Measurements from ENCODE around the gene CFAP20DC.
A peak's percentile ranks its signal among the peaks of the same experiment; 100 is the strongest.
"Not testable (repeated sequence)": the region's sequence is repeated elsewhere in the genome, so short reads cannot be mapped to it uniquely, and the experiment has no call there.

Gene CFAP20DC

DNA sequence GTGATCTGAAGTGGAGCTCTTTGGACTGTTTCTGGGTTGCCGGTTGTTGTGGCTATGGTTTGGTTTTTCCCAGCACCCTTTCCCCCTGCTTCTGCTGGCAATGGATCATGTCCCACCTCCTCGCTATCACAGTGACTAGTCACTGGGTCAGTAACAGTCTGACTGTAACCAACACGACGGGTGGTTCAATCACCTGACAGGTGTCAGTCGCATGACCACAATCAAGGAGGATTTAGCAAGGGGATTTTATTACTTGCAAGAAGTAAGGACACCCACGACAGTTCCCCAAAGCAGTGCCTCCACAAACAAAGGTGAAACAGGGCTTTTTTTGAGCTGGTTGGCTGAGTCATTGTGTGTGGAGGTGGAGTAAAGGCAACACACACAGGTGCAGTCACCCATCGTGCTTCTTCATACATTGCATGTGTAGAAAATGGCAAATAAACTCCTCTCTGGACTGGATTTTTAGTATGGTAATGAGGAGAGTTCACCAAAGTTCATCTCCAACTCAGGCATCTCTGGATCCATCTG is 324.4 kb downstream of the CFAP20DC start:
- ATAC-seq, result peak in 1 of 2 donors; percentile 5

DNA sequence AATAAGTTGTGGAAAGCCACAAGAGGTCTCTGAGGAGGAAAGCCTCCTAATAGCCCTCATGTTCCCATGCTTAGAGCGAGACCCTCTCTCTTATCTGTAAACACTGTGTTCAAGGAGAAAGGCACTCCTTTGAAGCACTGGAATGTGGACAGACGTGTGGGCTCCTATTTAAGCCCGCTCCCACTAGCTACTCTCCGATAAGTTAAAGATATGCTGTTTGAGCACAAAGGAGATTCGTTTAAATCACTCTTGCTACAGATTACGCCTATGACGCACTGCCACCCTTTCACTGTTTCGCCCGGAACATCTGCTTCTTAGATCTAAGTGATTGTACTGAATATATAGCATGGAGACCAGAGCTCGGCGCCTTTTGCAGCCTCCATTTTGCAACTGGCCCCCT is 325.5 kb downstream of the CFAP20DC start:
- no peak for ATAC-seq

DNA sequence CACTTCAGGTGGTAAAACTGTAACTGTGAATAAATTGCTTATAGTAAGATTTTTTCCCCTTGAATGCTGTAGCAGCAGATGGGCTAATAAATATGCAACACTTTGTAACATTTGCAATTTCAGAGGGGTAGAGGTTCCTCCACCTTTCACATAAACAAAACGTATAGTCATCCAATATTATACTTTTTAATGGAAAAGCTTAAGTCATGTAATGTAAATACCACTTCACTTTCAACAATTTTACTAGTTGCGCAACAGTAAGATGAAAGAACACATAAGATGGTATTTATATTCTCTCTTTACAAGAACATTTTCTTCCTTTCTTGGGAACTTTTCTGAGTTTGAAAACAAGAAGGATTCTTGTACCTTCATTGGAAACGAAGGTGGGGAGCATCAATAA is 326.7 kb downstream of the CFAP20DC start:
- no peak for ATAC-seq

DNA sequence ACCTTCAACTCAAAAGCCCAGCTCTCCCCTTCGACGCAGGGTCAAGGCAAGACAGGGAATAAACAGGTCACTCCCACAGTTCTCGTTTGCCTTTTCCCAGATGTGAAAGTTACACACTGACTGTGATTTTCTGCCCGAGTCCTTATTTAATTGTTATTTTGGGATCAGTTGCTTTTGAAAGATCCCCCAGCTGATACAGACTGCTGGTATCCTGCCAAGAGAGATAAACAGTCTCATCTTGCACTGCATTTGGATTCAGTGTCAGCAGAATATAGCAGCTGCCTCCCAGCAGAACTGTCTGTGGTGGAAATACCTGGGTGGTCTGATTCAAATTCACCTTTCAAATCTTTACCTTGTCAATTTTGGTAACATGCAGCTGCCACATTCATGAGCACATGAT is 327.3 kb downstream of the CFAP20DC start:
- ATAC-seq, result no peak

DNA sequence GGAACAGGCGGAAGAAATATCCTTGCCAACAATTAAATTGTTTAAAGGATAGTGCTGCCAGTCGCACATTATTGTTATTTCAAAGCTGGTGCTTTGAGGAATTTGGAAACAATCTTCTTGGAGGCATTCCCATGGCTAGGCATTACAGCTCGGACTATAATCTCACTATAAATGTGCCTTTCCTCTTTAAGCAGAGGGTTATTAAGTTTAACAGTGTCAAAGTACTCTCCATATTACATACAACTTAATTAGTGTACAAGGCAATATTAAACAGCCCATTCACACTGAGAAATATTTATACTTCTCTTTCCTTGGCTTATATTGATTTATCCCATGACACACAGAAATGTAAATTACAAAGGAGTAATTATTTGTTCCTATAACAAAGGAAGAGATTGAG is 329.3 kb downstream of the CFAP20DC start:
- ATAC-seq, result no peak

DNA sequence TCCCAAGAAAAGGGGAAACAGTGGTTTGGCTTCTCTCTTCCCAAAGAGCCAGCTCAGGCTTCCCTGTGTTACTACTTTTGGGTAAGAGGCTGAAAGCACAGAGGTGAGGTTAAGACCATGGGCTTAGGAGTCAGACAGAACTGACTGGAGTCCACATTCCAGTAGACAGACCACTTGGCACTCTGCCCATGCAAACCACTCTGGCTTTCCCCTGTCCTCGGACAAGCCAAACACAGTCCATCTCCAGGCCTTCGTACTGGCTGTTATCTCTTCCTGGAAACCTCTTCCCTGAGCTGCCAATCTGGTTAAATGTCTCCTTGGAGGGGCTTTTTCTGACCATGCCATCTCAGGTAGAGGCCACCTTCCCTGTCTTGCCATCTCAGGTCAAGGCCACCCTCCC is 330.1 kb downstream of the CFAP20DC start:
- ATAC-seq, result no peak

DNA sequence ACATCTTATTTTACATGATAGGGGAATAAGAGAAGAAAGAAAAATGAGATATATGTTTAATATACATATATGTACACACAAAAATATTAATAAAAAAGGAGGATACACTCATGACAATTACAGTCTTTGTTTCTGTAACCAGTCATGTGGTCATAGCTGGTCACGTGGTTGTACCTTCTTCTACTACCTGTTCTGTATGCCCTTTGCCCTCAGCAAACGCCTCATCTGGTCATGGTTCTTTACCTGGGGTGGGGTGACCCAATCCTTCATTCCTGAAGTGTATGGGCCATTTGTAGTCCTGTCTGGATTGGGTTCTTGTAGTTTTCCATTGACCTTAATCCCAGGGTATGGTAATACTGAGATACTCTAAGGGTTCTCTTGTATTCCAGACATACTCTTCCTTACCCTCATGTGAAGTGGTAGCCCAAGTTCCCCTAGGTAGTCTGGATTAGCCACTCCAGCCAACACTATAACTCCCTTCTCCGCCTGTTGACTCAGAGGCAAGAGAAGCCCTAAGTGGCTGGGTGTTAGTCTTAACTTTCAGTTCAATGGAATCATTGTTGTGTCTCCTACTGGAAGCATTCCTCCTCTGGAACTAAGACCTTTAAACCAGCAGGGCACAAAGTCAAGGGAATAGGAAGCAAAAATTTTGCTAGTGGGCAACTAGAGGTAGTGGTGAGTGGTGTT is 336.0 kb downstream of the CFAP20DC start:
- ATAC-seq, result no peak

DNA sequence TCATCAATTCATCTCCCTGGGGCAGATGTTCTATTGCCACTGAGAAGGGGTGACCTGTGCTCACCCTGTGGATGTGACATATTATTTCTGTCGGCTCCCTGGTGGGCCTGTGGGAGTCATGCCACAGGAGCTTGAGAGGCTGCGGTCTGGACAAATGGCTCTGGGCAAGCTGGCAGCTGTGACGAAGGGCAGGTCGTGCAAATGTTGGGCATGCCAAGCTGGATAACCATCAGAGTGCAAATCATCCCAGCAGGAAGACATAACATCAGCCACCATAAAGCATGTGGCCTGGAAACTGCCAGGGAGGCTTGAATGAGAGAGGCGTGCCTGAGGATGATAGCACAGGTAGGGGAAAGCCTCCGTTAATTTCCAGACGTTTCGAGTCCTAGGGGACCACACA is 338.0 kb downstream of the CFAP20DC start:
- no peak for ATAC-seq

DNA sequence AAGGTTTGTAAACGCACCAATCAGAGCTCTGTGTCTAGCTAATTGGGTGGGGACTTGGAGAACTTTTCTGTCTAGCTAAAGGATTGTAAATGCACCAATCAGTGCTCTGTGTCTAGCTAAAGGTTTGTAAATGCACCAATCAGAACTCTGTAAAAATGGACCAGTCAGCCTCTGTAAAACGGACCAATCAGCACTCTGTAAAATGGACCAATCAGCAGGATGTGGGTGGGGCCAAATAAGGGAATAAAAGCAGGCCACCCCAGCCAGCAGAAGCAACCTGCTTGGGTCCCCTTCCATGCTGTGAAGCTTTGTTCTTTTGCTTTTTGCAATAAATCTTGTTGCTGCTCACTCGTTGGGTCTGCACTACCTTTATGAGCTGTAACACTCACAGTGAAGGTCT is 340.8 kb downstream of the CFAP20DC start:
- ATAC-seq, result not testable (repeated sequence)

DNA sequence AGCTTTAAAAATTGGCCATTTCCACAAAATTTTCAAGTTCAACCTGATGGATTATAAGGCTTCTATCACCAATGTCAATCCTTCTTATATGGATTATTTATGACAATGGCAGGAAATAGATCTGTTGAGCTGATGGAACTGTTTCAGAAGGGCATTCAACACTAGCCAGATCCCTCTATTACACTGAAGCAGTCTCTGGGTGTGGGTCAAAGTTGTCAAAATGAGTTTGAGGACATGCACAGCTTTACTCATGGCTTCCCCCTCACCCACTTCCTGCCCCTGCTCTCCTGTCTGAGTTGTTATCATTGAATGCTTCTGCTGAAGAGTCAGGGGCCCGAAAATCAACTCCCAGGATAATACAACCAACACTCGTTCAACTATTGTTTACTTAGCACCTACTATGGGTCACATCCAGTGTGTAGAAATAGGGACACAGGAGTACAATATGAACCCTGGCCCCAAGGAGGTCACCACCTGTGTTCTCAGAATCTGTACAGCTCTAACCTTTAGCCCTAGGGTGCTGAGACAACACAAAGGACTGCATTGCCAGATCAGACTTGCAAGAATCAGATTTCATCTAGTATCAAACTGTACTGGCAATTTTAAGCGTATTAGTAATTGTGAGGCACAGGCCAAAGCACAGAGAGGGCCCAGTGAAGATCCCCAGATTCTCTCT is 341.6 kb downstream of the CFAP20DC start:
- no peak for ATAC-seq

DNA sequence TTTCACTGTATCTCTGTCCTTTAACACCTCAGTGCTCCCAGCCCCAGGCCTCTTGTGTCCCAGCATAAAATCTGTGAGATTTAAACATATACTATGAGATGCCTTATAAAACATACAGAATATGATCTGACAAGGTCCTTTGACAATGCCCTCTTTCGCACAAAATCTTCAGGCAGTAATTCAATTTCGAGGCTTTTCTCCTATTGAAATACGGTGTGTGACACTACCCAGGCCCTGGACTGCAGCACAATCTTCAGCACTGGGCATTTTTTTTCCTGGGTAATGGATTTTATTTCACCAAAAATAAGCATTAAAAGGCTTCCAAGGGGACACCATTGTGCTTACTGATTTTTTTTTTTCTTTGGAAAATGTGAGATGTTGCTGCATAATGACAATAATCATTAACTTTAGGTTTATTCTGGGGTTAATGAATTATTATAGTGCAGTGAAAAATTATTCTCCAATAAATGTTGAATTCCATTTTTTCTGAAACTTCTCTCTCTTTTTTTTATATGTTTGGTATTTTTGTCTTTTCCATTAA is 342.4 kb downstream of the CFAP20DC start:
- ATAC-seq, result no peak

DNA sequence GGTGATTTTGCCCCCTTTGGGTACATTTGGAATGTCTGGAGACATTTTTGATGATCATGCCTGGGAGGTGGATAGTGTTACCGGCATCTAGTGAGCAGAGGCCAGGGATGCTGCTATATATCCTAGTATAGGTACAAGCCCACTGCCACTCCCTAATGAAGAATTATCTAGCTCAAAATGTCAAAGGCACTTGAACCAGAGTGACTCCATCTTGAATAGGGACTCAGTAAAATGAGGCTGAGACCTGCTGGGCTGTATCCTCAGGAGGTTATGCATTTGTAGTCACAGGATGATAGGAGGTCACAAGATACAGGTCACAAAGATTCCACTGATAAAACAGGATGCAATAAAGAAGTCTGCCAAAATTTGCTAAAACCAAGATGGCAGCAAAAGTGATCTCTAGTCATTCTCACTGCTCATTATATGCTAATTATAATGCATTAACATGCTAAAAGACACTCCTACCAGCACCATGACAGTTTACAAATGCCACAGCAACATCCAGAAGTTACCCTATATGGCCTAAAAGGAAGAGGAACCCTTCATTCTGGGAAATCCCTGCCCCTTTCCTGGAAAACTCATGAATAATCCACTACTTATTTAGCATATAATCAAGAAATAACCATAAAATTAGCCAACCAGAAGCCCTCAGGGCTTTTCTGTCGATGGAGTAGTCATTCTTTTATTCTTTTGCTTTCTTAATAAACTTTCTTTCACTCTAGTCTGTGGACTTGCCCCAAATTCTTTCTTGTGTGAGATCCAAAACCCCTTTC is 343.2 kb downstream of the CFAP20DC start:
- no peak for ATAC-seq

DNA sequence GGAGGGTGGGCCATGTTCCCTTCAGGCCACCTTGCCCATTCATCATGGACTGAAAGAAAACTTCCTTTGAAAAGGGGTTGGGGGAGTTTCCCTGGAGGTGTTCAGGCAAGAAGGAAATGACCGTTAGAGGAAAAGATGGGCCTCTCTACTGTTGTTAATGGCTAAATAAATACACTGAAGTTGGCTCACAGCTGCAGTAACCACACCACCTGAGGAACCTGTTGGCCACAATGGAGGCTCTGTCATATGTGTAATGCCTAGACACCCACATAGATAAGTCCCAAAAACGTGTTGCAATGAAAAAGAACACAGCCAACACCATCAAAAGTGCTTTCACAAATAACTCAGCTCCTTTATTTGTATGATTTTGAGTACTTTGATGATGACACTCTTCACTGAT is 345.1 kb downstream of the CFAP20DC start:
- no peak for ATAC-seq

DNA sequence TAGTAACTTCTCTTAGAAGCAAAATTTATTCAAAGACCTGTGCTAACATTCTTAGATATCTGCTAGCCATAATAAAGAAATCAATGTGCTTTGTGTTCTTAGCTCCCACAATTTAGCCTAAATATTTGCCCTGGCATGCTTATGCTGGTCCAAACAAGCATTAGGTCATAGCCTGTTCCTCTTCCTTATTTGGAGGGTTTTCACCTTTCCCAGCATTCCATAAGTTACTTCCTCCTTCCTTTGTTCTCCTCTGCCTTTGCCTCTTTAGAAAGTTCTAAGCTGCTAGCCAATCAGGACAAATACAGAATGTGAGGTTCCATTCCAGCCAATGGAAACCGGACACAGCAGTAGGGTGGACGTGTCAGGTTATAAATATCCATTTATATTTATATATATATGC is 345.5 kb downstream of the CFAP20DC start:
- not testable (repeated sequence) for ATAC-seq

DNA sequence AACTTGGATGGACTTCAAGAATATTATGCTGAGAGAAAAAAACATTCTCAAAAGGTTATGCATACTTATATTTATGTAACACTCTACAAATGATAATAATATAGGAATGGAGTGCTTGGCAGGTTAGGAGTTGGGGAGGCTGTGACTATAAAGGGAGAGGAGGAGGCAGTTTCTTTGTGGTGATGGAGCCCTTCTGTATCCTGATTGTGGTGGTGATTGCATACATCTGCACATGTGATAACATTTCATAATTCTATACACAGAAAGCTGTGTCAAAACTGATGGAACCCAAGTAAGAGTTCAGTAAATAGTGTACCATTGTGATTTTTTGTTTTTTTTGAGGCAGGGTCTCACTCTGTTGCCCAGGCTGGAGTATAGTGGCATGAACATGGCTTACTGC is 351.6 kb downstream of the CFAP20DC start:
- ATAC-seq, result no peak

DNA sequence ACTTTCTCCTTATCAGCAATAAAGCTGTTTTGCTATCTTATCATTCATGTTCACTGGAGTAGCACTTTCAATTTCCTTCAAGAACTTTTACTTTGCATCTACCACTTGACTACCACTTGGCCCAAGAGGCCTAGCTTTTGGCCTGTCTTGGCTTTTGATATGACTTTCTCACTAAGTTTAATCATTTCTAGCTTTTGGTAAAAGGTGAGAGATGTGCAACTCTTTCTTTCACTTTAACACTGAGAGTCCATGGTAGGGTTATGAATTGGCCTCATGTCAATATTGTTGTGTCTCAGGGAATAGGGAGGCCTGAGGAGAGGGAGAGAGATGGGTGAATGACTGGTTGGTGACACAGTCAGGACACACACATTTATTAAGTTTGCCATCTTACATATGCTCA is 352.3 kb downstream of the CFAP20DC start:
- no peak for ATAC-seq

DNA sequence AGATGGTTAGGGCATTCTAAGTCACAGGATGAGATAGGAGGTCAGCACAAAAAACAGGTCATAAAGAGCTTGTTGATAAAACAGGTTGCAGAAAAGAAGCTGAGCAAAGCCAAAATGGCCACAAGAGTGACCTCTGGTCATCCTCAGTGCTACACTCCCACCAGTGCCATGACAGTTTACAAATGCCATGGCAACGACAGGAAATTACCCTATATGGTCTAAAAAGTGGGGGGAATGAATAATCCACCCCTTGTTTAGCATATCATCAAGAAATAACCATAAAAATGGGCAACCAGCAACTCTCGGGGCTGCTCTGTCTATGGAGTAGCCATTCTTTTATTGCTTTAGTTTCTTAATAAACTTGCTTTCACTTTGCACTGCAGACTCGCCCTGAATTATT is 353.0 kb downstream of the CFAP20DC start:
- ATAC-seq, result not testable (repeated sequence)

DNA sequence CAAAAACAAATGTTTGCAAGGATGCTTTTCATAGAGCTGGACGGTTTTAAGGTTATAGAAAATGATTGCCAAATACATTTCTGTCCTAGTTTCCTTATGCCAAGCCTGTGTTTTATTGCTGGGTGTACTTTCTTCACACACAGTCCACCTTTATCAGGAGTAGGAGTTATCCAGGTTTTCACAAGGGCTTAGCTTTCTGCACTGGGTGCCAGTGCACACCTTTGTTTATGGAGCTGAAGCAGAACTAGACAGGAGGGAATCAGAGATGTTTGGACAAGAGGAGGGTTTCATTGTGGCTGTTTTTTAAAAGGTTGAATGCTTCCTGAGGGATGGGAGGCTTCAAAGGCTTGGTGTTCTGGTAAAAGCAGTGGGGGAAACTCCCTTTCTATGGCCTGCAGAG is 353.7 kb downstream of the CFAP20DC start:
- ATAC-seq, result no peak

DNA sequence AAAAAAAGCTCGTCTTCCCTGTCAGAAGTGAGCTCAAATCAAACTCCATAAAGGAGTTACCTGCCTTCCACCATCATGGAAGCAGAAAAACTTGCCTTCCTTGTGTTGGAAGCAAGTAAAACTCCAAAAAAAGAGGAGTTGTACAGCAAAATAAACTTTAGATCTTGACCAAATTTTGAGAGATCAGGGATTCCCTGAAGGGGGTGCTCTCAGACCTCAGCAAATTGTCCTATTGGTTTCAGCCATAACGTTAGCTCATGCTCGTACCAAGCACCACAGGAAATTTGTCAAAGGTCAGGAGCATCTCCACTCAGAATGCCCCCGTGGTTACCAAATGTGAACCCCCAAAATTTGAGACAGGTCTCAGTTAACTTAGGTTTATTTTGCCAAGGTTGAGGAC is 354.5 kb downstream of the CFAP20DC start:
- ATAC-seq, result not testable (repeated sequence)

DNA sequence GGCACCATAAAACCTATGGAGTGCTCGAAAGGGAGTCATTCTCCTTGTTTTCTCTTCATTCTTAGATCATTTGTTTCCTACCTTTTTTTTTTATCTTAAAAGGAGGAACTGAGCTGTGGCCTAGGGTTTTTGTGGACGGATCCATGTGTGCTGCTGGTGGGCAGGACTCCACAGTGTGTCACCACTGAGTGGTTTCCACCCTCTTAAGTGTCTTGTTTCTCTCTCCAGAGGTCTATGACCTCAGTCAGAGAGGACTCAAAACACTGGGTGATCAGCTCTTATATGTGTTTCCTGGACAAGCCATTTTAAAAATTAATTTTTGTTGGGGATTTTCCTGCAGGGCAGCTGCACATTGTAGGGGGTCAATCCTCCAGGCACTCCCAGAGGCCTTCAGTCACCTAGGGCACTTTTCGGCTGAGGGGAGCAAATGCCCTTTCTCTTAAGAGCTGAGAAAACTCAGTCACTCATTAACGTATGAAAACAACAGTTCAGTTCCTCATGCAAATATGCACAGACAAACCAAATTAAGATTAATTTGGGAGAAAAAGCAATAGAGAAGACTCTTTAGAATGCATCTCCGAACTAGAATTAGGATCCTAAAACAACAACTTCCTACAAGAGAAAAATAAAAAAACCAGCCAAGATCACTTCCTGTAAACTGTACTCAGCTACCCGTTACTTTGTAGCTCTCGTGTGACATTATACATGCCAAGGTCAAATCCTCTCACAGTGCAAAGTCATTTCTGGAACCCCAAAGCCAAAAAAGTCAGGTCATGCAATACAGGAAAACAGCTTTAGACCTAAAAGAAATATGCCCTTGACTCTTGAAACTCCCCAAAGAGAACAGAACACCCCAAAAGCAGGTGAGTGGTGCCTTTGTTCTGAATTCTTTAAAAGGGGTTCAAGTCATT is 355.6 kb downstream of the CFAP20DC start:
- ATAC-seq, result no peak

DNA sequence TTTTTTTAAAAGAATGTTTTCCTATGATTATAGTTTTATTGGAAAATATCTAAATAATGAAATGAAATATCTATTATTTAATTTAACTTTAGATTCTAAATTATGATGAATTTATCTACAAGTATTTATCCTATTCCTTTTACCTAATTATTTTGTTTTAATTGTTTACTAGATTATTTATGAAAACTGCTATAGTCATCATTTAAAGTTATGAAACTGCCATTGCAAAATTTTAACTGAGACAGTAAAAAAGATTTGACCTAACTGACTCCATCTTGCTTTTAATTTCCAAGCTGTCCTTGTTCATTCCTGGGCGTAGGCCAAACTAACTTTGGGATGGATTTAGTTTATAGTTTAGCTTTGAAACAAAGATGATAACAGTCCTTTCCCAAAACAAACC is 357.3 kb downstream of the CFAP20DC start:
- ATAC-seq, result no peak

Measured in activated CD4-positive, CD25-positive, alpha-beta regulatory T cell treated with anti-CD3 and anti-CD28 coated beads, Interleukin-2, amount 50 U/mL, for 24 hours (primary cell).